WI38 (cell line): Measurements from ENCODE around the gene DDX43.
"Not testable (repeated sequence)": the region's sequence is repeated elsewhere in the genome, so short reads cannot be mapped to it uniquely, and the experiment has no call there.

Source experiments
- H3K4me3 ChIP-seq: 2 replicates; pipeline ENCODE4 v1.5.1; 2011; ENCODE audit warnings: low read depth, mild to moderate bottlenecking, control low read depth, low read length
- CTCF ChIP-seq: IDR thresholded peaks from 2 replicates; pipeline ENCODE4 v1.5.1; 2012; ENCODE audit warnings: low read depth, mild to moderate bottlenecking, control low read depth, low read length

Gene DDX43

GRCh38 chr6:73455865-73456629, 61.4 kb downstream of the DDX43 start:
- no peak overlapping the region for H3K4me3 ChIP-seq
- no peak for TF ChIP-seq CTCF

- not testable (repeated sequence) for H3K4me3 ChIP-seq
These were observed 64.8 kb downstream of the DDX43 start for GRCh38 chr6:73459474-73459873.

- H3K4me3 ChIP-seq = no peak overlapping the region
- TF ChIP-seq CTCF = no peak
These were observed 65.4 kb downstream of the DDX43 start for GRCh38 chr6:73460056-73460455.

GRCh38 chr6:73461537-73462350, 67.1 kb downstream of the DDX43 start, which contains the start of gene MTO1:
Gene MTO1, plus strand, starts transcription at chr6:73461737. Its CDS starts 118 bp downstream, at chr6:73461855.
- no peak for TF ChIP-seq CTCF
- peak within 1 kb of the TSS; percentile 92 for H3K4me3 ChIP-seq
